Motor neuron (in vitro differentiated cells): ENCODE data around the gene C14orf132. TPM values are rescaled to one million over a fixed set of nuclear protein-coding genes. Genes with fewer than 3 reads are reported as not detected.

Experiments
- ATAC-seq, 8 experiments: fragments of 200-7000 bp; cut with Tn5 transposase; replicated peaks in 6 of 8; 2 replicates each; pipeline ENCODE4 v1.8.0; 2021; ENCODE audit warnings: mild to moderate bottlenecking in 8 of 8, moderate library complexity in 8 of 8
- H3K27ac ChIP-seq, 2 donors: fragments of 250-450 bp; sonication (Bioruptor Pico); 2 replicates each; pipeline ENCODE4 v1.9.0; 2021; ENCODE audit warnings: antibody characterized with exemption in 2 of 2, mild to moderate bottlenecking in 2 of 2, moderate library complexity in 1 of 2
- H3K4me1 ChIP-seq, 2 donors: fragments of 250-450 bp; sonication (Bioruptor Pico); replicated peaks in 1 of 2; 2 replicates each; pipeline ENCODE4 v1.6.1; 2021; ENCODE audit warnings: antibody characterized with exemption in 2 of 2, mild to moderate bottlenecking in 2 of 2, moderate library complexity in 1 of 2
- H3K4me3 ChIP-seq, 5 donors: fragments of 250-450 bp; sonication (Bioruptor Pico); 2 replicates each; pipeline ENCODE4 v1.9.0; 2021; ENCODE audit warnings: antibody characterized with exemption in 5 of 5, mild to moderate bottlenecking in 5 of 5, moderate library complexity in 4 of 5
- WGBS, 10 experiments: fragments of 450-650 bp; shearing (Covaris generic); methylation state at CpG; one replicate each; pipeline ENCODE4 v1.0.0; 2022; 5-methylcytosine and 5-hydroxymethylcytosine counted together
- in situ Hi-C, 9 experiments: fragments of 400-800 bp; cut with MboI; loops; one replicate each; pipeline ENCODE4 v1.15.0; 2021; ENCODE audit warnings: low sequenced_read_pairs in 9 of 9, low pct_unique_long_range_greater_than_20kb in 2 of 9; ENCODE audit not compliant: unreplicated experiment in 9 of 9
- total RNA-seq, 8 experiments: library from RNA; unstranded; fragments of 300-600 nt; gene quantifications; 2 replicates each; pipeline versions ENCODE4 v1.2.3 to v1.2.4, GENCODE V29; 2022

C14orf132 gene
- total RNA-seq, 8 experiments from 2014 or later, result 17.9 to 140 (median 66.8) TPM

DNA sequence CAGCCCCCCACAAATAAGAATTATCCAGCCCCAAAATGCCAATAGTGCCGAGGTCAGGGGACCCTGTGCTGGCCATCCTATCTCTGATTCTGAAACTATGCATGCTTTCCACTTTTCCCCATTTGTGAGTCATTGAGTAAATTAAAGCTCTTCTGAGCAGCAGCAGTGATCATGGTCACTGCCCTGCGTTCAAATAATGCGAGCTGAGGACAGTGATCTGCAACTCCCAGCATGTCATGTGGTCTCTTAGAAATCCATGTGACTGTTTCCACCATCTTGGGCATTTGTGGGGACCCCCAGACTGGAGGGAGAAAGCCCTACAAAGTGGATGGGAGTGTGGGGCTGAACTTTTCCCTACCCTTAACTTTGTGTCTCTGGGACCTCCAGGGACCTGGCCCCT lies 53.8 kb downstream of the C14orf132 start:
- no peak for ATAC-seq
- Histone ChIP-seq H3K4me3 (no peak overlapping the region), H3K4me1 (peaks cover 56 to 60% of the 10 kb centered on the region in 2 donors), H3K27ac (no peak overlapping the region)
- in situ Hi-C loops, result loop anchor here in 3 of 9 experiments (10.0 to 25.0 kb wide), 3 partner anchors 88 to 531 kb away; no protein-coding TSS in a partner anchor
- 63 to 100% (median 83%) methylated on average over 1 to 2 of the region's 3 CpGs; no CpG with 5 or more reads in 5 of the 10 experiments for WGBS, 10 experiments

GRCh38 chr14:96094211-96094610 lies 55.0 kb downstream of the C14orf132 start:
- Histone ChIP-seq H3K27ac (no peak overlapping the region), H3K4me1 (peaks cover 46 to 50% of the 10 kb centered on the region in 2 donors), H3K4me3 (no peak overlapping the region)
- in situ Hi-C loops, result loop anchor here in 3 of 9 experiments (10.0 to 25.0 kb wide), 3 partner anchors 89 to 532 kb away; no protein-coding TSS in a partner anchor
- WGBS, 10 experiments, result 60 to 100% (median 88%) methylated on average over 1 to 4 of the region's 4 CpGs; no CpG with 5 or more reads in 2 of the 10 experiments
- ATAC-seq, result no peak

DNA sequence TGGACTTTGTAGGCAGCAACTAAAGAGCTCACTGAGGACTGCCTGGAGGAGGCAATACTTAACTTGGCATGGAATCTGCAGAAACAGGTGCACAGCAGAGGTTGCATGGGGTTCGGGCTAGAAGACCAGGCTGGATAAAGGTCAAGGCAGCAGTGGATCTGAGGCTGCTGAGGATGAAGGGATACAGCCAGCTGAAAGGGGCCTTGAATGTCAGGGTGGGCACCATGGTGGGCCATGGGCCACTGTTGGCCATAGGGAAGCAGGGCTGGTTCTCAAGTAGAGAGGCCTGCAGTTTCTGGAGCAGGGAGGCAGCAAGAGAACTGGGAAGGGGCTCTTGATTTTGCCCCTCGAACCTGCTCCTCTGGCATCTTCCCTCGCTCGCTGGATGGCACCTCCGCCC lies 55.5 kb downstream of the C14orf132 start:
- in situ Hi-C loops, result loop anchor here in 4 of 9 experiments (5.0 to 25.0 kb wide), 5 partner anchors 72 to 532 kb away; no protein-coding TSS in a partner anchor
- 100% methylated on average over 1 to 4 of the region's 5 CpGs; no CpG with 5 or more reads in 5 of the 10 experiments for WGBS, 10 experiments
- no peak for ATAC-seq
- H3K4me1 ChIP-seq, result peaks cover 42 to 48% of the 10 kb centered on the region in 2 donors
- H3K27ac ChIP-seq, result no peak overlapping the region
- H3K4me3 ChIP-seq, result no peak overlapping the region

DNA sequence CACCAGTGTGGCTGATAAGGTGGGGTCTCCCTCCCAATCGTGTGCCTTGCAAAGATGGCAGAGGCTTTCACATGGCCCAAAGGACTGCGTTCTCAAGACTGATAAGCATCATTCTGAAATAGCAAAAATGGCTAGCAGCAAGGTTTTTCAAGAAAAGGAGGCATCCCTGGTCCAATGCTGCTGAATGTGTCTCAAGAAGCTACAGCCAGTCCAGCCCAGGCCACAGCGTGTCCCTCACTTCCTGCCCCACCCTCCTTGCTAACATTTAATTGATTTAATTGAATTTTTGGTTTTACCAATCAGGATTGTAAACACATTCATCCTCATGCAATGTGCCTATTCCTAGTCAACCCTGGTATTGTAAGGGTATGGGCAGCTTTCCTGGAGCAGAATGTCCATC lies 55.9 kb downstream of the C14orf132 start:
- no peak overlapping the region for H3K4me3 ChIP-seq
- in situ Hi-C loops, result loop anchor here in 4 of 9 experiments (5.0 to 25.0 kb wide), 5 partner anchors 73 to 533 kb away; no protein-coding TSS in a partner anchor
- ATAC-seq, result no peak
- H3K4me1 ChIP-seq, result peaks cover 38 to 45% of the 10 kb centered on the region in 2 donors
- H3K27ac ChIP-seq, result peak overlapping the region; percentile 61 to 76
- 60 to 100% (median 80%) methylated on average over 1 to 2 of the region's 3 CpGs; no CpG with 5 or more reads in 7 of the 10 experiments for WGBS, 10 experiments

- WGBS, 10 experiments, result 20 to 66% (median 37%) methylated on average over 1 to 6 of the region's 16 CpGs; no CpG with 5 or more reads in 1 of the 10 experiments
- peak; percentile 63 to 83 (median 74) for ATAC-seq
- peaks cover 32 to 42% of the 10 kb centered on the region in 2 donors for H3K4me1 ChIP-seq
- peak overlapping the region; percentile 61 to 76 for H3K27ac ChIP-seq
- in situ Hi-C loops, result loop anchor here in 4 of 9 experiments (5.0 to 25.0 kb wide), 5 partner anchors 74 to 534 kb away; no protein-coding TSS in a partner anchor
- no peak overlapping the region for H3K4me3 ChIP-seq
Observed at GRCh38 chr14:96095581-96096476, 56.7 kb downstream of the C14orf132 start.

GRCh38 chr14:96096639-96097610 lies 57.8 kb downstream of the C14orf132 start:
- no peak overlapping the region for H3K4me3 ChIP-seq
- ATAC-seq, result no peak
- H3K27ac ChIP-seq, result no peak overlapping the region
- 43 to 100% (median 60%) methylated on average over 1 to 6 of the region's 12 CpGs; no CpG with 5 or more reads in 3 of the 10 experiments for WGBS, 10 experiments
- H3K4me1 ChIP-seq, result peaks cover 21 to 31% of the 10 kb centered on the region in 2 donors
- in situ Hi-C loops, result loop anchor here in 4 of 9 experiments (5.0 to 25.0 kb wide), 5 partner anchors 75 to 535 kb away; no protein-coding TSS in a partner anchor

DNA sequence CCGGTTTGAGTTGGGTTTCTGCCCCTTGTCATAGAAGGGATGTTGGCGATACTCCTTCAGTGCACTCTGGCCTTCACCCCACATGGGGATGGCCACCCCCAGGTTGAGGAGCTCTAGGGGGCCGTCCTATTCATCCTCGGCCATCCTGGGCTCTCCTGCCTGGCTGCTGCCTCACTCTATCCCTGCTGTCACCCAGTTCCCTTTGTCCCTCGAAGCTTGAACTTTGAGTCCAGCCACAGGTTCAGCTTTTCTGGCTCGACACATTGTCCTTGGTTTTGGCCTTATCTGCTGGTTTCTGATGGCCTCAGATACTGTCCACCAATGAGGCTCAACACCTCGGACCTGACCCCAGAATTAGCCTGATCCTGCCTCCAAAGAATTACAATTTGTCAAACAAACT lies 58.6 kb downstream of the C14orf132 start:
- H3K4me3 ChIP-seq, result no peak overlapping the region
- peaks cover 13 to 24% of the 10 kb centered on the region in 2 donors for H3K4me1 ChIP-seq
- WGBS, 10 experiments, result 33 to 100% (median 58%) methylated on average over 1 to 5 of the region's 7 CpGs; no CpG with 5 or more reads in 4 of the 10 experiments
- H3K27ac ChIP-seq, result no peak overlapping the region
- in situ Hi-C loops, result loop anchor here in 4 of 9 experiments (5.0 to 25.0 kb wide), 5 partner anchors 75 to 535 kb away; no protein-coding TSS in a partner anchor
- no peak for ATAC-seq

DNA sequence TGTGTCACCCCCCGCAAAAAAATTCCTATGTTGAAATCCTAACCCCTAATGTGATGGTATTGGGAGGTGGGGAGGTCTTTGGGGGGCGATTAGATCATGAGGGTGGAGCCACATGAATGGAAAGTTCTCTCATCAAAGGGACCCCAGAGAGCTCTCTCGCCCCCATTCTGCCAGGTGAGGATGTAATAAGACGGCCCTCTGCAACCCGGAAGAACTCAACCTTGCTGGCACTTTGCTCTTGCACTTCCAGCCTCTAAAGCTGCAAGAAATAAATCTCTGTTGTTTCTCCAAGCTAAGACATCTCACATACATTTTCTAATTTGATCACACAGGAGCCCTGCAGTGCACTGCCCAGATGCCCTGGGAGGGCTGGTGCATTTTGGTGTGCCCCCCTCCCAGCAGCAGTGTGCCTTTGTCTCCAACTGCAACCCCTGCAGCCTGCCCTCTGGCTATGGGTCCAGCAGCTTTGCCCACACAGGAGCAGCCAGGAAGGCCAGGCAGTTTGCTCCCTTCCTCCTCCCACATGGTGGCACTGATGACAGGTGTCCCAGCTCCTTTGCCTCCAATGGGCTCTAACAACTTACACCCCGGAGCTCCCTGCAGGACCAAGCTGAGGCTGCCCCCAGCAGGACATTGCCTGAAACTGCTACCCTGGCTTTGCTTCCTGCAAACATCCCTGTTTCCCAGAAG lies 59.3 kb downstream of the C14orf132 start:
- ATAC-seq, result peak; percentile 15 to 51 (median 40)
- 0 to 80% (median 26%) methylated on average over 1 to 5 of the region's 6 CpGs; no CpG with 5 or more reads in 4 of the 10 experiments for WGBS, 10 experiments
- Histone ChIP-seq H3K4me3 (no peak overlapping the region), H3K27ac (no peak overlapping the region), H3K4me1 (peaks cover 13 to 24% of the 10 kb centered on the region in 2 donors)
- in situ Hi-C loops, result loop anchor here in 4 of 9 experiments (5.0 to 25.0 kb wide), 5 partner anchors 76 to 536 kb away; no protein-coding TSS in a partner anchor

GRCh38 chr14:96098999-96099335 lies 59.8 kb downstream of the C14orf132 start:
- no peak overlapping the region for H3K4me3 ChIP-seq
- in situ Hi-C loops, result loop anchor here in 4 of 9 experiments (5.0 to 25.0 kb wide), 5 partner anchors 77 to 537 kb away; no protein-coding TSS in a partner anchor
- no peak for ATAC-seq
- H3K27ac ChIP-seq, result no peak overlapping the region
- H3K4me1 ChIP-seq, result peaks cover 13 to 24% of the 10 kb centered on the region in 2 donors

DNA sequence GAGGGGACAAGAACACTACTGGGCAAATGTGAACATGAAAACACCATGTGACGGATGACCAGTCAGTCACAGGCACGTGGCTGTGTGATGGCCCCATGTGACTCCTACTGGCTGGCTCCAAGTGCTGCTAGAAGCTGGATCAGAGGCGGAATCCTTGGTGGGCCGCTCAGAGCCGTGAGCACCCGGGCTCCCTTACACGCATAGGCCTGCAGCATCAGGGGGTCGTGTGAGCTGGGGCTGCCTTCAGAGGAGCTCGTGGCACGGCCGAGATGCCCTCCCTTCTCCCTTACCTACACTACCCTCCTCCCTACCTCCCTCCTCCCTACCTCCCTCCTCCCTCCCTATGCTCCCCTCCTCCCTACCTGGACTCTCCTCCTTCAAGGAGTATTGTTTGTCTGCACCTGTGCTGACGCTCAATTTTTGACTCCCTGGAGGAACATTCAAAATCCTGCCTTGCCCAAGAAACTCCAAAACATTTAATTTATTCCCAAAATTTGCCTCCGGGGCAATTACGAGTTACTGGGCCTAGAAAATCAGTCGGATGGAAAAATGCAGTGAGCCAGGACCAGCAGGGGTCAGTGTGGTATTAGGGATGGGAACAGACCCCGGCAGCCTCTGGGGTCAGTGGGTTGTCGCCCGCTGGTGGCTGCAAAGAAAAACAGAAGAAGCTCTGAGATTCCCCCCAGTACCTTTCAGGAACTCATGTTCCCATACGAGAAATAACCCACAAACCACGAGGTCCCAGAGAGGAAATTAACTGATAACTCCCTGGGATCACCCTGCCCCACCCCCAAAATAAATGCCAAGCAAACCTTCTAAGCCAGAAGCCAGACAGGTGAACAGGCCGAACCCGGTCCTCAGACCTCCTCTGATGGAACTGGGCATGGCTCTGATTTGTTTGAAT lies 61.3 kb downstream of the C14orf132 start:
- in situ Hi-C loops, result loop anchor here in 7 of 9 experiments (10.0 to 25.0 kb wide), 3 partner anchors 112 to 174 kb away; partner anchors contain the start of genes BDKRB1 (in 1 of the 7) and BDKRB2 (in 1 of the 7)
- H3K4me1 ChIP-seq, result peaks cover 8 to 18% of the 10 kb centered on the region in 2 donors
- H3K4me3 ChIP-seq, result no peak overlapping the region
- ATAC-seq, result peak; percentile 2 to 72 (median 37)
- H3K27ac ChIP-seq, result no peak overlapping the region
- WGBS, 10 experiments, result 0 to 100% (median 34%) methylated on average over 2 to 12 of the region's 22 CpGs
